IMR-90 (cell line): ENCODE results near the gene OR2F2. TPM values are rescaled to one million over a fixed set of nuclear protein-coding genes. Genes with fewer than 3 reads are reported as not detected.

Experiments used
- ATAC-seq: fragments of 200-7000 bp; cut with Tn5 transposase; 2 replicates; pipeline ENCODE4 v1.9.1; 2020; ENCODE audit warnings: low read depth, mild to moderate bottlenecking, moderate library complexity
- BruUV-seq: library from RNA; stranded (reverse); fragments of 400-500 nt; replicated peaks from 2 replicates; lab custom pipeline; 2021; lab: Mats Ljungman, UMichigan
- CTCF ChIA-PET: fragments of 300-600 bp; formaldehyde crosslinking; extraction: SDS; loops from one replicate; lab custom pipeline; 2021; ENCODE audit warnings: antibody characterized with exemption; lab: Yijun Ruan, JAX
- POLR2A ChIA-PET: fragments of 300-600 bp; sonication (Branson Sonifier 250); formaldehyde crosslinking; loops from one replicate; lab custom pipeline; 2022; ENCODE audit warnings: antibody characterized with exemption; ENCODE audit not compliant: unreplicated experiment; lab: Charles Lee
- DNase-seq: peaks from one replicate; pipeline ENCODE4 v3.0.0; 2013
- H2AFZ ChIP-seq: replicated peaks from 2 replicates; pipeline ENCODE3; 2013; ENCODE audit warnings: low read length, mild to moderate bottlenecking; ENCODE audit not compliant: poor library complexity
- H2AK5ac ChIP-seq: 2 replicates; pipeline ENCODE4 v1.6.1; 2013; ENCODE audit warnings: low read depth, low read length, inconsistent platforms
- H2AK9ac ChIP-seq: replicated peaks from 2 replicates; pipeline ENCODE3; 2013; ENCODE audit warnings: mild to moderate bottlenecking, low read depth, low read length, moderate library complexity; ENCODE audit not compliant: poor library complexity
- H2BK120ac ChIP-seq: 2 replicates; pipeline ENCODE4 v1.6.1; 2013; ENCODE audit warnings: low read depth, low read length, inconsistent platforms
- H2BK15ac ChIP-seq: 3 replicates; pipeline ENCODE4 v1.6.1; 2013; ENCODE audit warnings: low read depth, low read length, inconsistent platforms
- H2BK20ac ChIP-seq: 2 replicates; pipeline ENCODE4 v1.6.1; 2013; ENCODE audit warnings: low read depth, mild to moderate bottlenecking, inconsistent platforms, low read length, moderate library complexity
- H2BK5ac ChIP-seq: 2 replicates; pipeline ENCODE4 v1.6.1; 2013; ENCODE audit warnings: mild to moderate bottlenecking, low read depth, low read length, inconsistent platforms; ENCODE audit not compliant: poor library complexity, severe bottlenecking
- H3K14ac ChIP-seq: replicated peaks from 2 replicates; pipeline ENCODE4 v1.6.1; 2013; ENCODE audit warnings: low read depth, low read length, inconsistent platforms
- H3K18ac ChIP-seq: 2 replicates; pipeline ENCODE4 v1.6.1; 2013; ENCODE audit warnings: low read depth, low read length, control low read depth
- H3K23ac ChIP-seq: 2 replicates; pipeline ENCODE4 v1.6.1; 2013; ENCODE audit warnings: low read depth, low read length, inconsistent platforms
- H3K27ac ChIP-seq: 2 replicates; pipeline ENCODE4 v1.5.1; 2013; ENCODE audit warnings: mild to moderate bottlenecking, control low read depth, low read length; ENCODE audit not compliant: insufficient read depth
- H3K27me3 ChIP-seq: 2 replicates; pipeline ENCODE4 v1.6.1; 2013; ENCODE audit warnings: low read length; ENCODE audit not compliant: control insufficient read depth, insufficient read depth
- H3K36me3 ChIP-seq: 2 replicates; pipeline ENCODE4 v1.6.1; 2013; ENCODE audit warnings: low read length, mixed read lengths; ENCODE audit not compliant: control insufficient read depth, insufficient read depth
- H3K4ac ChIP-seq: 2 replicates; pipeline ENCODE4 v1.6.1; 2013; ENCODE audit warnings: low read depth, low read length, inconsistent platforms
- H3K4me1 ChIP-seq: 2 replicates; pipeline ENCODE4 v1.6.1; 2013; ENCODE audit warnings: low read length, mixed read lengths; ENCODE audit not compliant: control insufficient read depth, insufficient read depth
- H3K4me2 ChIP-seq: 2 replicates; pipeline ENCODE4 v1.6.1; 2013; ENCODE audit warnings: low read depth, mild to moderate bottlenecking, control low read depth, low read length, moderate library complexity
- H3K4me3 ChIP-seq: 2 replicates; pipeline ENCODE4 v1.5.1; 2013; ENCODE audit warnings: low read depth, mild to moderate bottlenecking, control low read depth, low read length, moderate library complexity; ENCODE audit not compliant: insufficient read depth
- H3K56ac ChIP-seq: 2 replicates; pipeline ENCODE4 v1.6.1; 2013; ENCODE audit warnings: low read length, inconsistent platforms; ENCODE audit not compliant: insufficient read depth; ENCODE audit errors: extremely low read depth
- H3K79me1 ChIP-seq, 2 experiments: 2 replicates each; pipeline ENCODE4 v1.6.1; 2013; ENCODE audit warnings: low read length in 2 of 2, inconsistent platforms in 1 of 2, low read depth in 1 of 2
- H3K9ac ChIP-seq: 2 replicates; pipeline ENCODE4 v1.6.1; 2013; ENCODE audit warnings: low read depth, low read length, control low read depth
- H3K9me1 ChIP-seq: 2 replicates; pipeline ENCODE4 v1.6.1; 2013; ENCODE audit warnings: low read length, inconsistent platforms; ENCODE audit not compliant: insufficient read depth
- H3K9me3 ChIP-seq: 2 replicates; pipeline ENCODE4 v1.6.1; 2013; ENCODE audit warnings: low read length; ENCODE audit not compliant: control insufficient read depth, insufficient read depth
- H4K20me1 ChIP-seq: 2 replicates; pipeline ENCODE4 v1.6.1; 2013; ENCODE audit warnings: low read length, inconsistent platforms; ENCODE audit not compliant: insufficient read depth
- H4K5ac ChIP-seq: 2 replicates; pipeline ENCODE4 v1.6.1; 2013; ENCODE audit warnings: mild to moderate bottlenecking, low read depth, low read length, control low read depth
- H4K8ac ChIP-seq, 2 experiments: 2 replicates each; pipeline ENCODE4 v1.6.1; 2013; ENCODE audit warnings: low read depth in 2 of 2, low read length in 2 of 2, control low read depth in 1 of 2, inconsistent platforms in 1 of 2
- H4K91ac ChIP-seq: 2 replicates; pipeline ENCODE4 v1.6.1; 2013; ENCODE audit warnings: low read depth, low read length, inconsistent platforms; ENCODE audit not compliant: insufficient read depth
- CEBPB ChIP-seq: IDR thresholded peaks from 2 replicates; pipeline ENCODE4 v1.6.1; 2012; ENCODE audit warnings: low read depth, low read length, improper control_type of control experiment
- FOS ChIP-seq: fragments of 150-350 bp; IDR thresholded peaks from 2 replicates; pipeline ENCODE4 v1.6.1; 2016; ENCODE audit warnings: low read depth, low read length
- WGBS, 2 experiments: methylation state at CpG; one replicate each; pipeline versions ENCODE4 v1.1.5 to v1.1.7; 2013; ENCODE audit warnings: missing lambda C conversion rate in 2 of 2; ENCODE audit not compliant: insufficient read length in 1 of 2; ENCODE audit errors: extremely low coverage in 2 of 2; 5-methylcytosine and 5-hydroxymethylcytosine counted together
- dilution Hi-C: fragments of 300-500 bp; cut with HindIII; formaldehyde crosslinking; loops from one replicate; pipeline ENCODE4 v1.14.3; 2018; ENCODE audit warnings: low sequenced_read_pairs; ENCODE audit not compliant: unreplicated experiment
- in situ Hi-C: fragments of 300-500 bp; cut with MboI; formaldehyde crosslinking; loops from 3 replicates; pipeline ENCODE4 v1.14.3; 2019; ENCODE audit warnings: low sequenced_read_pairs, inconsistent platforms, mixed read lengths
- intact Hi-C: fragments of 100-400 bp; cut with micrococcal nuclease; formaldehyde crosslinking; loops from 2 replicates; pipeline ENCODE4 v1.10.0; 2022
- polyA plus RNA-seq, 3 experiments: library from polyadenylated mRNA; depleted of rRNA; stranded (reverse); fragments of >200 nt; gene quantifications; 2 replicates each; pipeline ENCODE4 v1.2.3, GENCODE V29; 2012; ENCODE audit warnings: low replicate concordance in 1 of 3
- total RNA-seq: library from RNA; depleted of rRNA; stranded (reverse); fragments of >200 nt; gene quantifications from 2 replicates; pipeline ENCODE4 v1.2.3, GENCODE V29; 2012
- TF ChIP-seq, protein P1 (sequence below): conservative IDR thresholded peaks from 2 replicates; pipeline ENCODE4 v1.5.1; 2012; ENCODE audit warnings: mild to moderate bottlenecking, low read depth, low read length, improper control_type of control experiment
- TF ChIP-seq, protein P2 (sequence below): fragments of 150-350 bp; IDR thresholded peaks from 2 replicates; pipeline ENCODE4 v1.6.1; 2016; ENCODE audit warnings: low read depth, mild to moderate bottlenecking, low read length, moderate library complexity, borderline replicate concordance
- TF ChIP-seq, protein P3 (sequence below): fragments of 150-350 bp; IDR thresholded peaks from 2 replicates; pipeline ENCODE4 v1.6.1; 2017; ENCODE audit warnings: mild to moderate bottlenecking, antibody characterized with exemption, low read length, low read depth

The OR2F2 gene
- total and polyA plus RNA-seq, 2 of the 4 experiments (the other 2 are of a cell fraction), result not detected

DNA sequence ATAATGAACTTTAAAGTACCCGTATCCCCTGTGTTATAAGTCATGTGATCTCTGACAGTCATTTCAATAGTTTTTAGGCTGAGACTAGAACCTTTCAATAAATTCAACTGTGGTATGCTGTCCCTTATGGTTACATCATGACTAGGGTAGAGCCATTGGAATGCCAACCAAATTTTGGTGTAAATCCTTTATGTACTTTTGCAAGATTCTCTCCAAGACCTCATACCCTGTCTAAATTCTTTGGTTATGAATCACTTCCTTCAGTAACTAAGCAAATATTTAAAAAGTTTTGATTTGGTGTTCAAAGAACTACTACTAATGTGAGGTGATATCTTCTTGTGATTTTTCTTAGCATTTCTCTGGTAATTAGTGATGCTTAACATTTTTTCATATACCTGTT lies 44.3 kb downstream of the OR2F2 start:
- TF ChIP-seq FOS (peak; percentile 17; the same call in 1 of the 2 replicates), CEBPB (peak; percentile 25; the same call in 1 of the 2 replicates)
- TF ChIP-seq, protein P1, sequence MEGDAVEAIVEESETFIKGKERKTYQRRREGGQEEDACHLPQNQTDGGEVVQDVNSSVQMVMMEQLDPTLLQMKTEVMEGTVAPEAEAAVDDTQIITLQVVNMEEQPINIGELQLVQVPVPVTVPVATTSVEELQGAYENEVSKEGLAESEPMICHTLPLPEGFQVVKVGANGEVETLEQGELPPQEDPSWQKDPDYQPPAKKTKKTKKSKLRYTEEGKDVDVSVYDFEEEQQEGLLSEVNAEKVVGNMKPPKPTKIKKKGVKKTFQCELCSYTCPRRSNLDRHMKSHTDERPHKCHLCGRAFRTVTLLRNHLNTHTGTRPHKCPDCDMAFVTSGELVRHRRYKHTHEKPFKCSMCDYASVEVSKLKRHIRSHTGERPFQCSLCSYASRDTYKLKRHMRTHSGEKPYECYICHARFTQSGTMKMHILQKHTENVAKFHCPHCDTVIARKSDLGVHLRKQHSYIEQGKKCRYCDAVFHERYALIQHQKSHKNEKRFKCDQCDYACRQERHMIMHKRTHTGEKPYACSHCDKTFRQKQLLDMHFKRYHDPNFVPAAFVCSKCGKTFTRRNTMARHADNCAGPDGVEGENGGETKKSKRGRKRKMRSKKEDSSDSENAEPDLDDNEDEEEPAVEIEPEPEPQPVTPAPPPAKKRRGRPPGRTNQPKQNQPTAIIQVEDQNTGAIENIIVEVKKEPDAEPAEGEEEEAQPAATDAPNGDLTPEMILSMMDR, result no peak
- TF ChIP-seq, protein P2, sequence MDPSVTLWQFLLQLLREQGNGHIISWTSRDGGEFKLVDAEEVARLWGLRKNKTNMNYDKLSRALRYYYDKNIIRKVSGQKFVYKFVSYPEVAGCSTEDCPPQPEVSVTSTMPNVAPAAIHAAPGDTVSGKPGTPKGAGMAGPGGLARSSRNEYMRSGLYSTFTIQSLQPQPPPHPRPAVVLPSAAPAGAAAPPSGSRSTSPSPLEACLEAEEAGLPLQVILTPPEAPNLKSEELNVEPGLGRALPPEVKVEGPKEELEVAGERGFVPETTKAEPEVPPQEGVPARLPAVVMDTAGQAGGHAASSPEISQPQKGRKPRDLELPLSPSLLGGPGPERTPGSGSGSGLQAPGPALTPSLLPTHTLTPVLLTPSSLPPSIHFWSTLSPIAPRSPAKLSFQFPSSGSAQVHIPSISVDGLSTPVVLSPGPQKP, result no peak
- TF ChIP-seq, protein P3, sequence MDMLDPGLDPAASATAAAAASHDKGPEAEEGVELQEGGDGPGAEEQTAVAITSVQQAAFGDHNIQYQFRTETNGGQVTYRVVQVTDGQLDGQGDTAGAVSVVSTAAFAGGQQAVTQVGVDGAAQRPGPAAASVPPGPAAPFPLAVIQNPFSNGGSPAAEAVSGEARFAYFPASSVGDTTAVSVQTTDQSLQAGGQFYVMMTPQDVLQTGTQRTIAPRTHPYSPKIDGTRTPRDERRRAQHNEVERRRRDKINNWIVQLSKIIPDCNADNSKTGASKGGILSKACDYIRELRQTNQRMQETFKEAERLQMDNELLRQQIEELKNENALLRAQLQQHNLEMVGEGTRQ, result no peak
- H4K20me1 ChIP-seq, result no peaks in the 10 kb centered on the region
- intact Hi-C loops, result loop anchor here (5.0 kb wide), 1 partner anchor 42 kb away; the partner anchor contains the start of gene OR2F2
- no peak overlapping the region for H2BK5ac ChIP-seq
- no peaks in the 10 kb centered on the region for H3K79me1 ChIP-seq
- DNase-seq (peak; percentile 54), ATAC-seq (peak; percentile 82)
- in situ Hi-C loops, result no loop called here
- no peak overlapping the region for H4K8ac ChIP-seq
- H3K9ac ChIP-seq, result no peak overlapping the region
- no peak overlapping the region for H2AFZ ChIP-seq
- H3K4me3 ChIP-seq, result no peak overlapping the region
- ChIA-PET POLR2A (no interaction called here), CTCF (no interaction called here)
- no peak overlapping the region for H3K56ac ChIP-seq
- H3K27ac ChIP-seq, result no peak overlapping the region
- no peak overlapping the region for H3K23ac ChIP-seq
- H3K4ac ChIP-seq, result no peak overlapping the region
- H2AK5ac ChIP-seq, result no peak overlapping the region
- H2BK15ac ChIP-seq, result no peak overlapping the region
- no peak overlapping the region for H2BK20ac ChIP-seq
- no peak overlapping the region for H3K18ac ChIP-seq
- H3K14ac ChIP-seq, result no peak overlapping the region
- H3K9me3 ChIP-seq, result no peaks in the 10 kb centered on the region
- H4K5ac ChIP-seq, result no peak overlapping the region
- BruUV-seq, result no TSS peak
- no peak overlapping the region for H4K91ac ChIP-seq
- no peaks in the 10 kb centered on the region for H3K9me1 ChIP-seq
- WGBS, 2 experiments, result no CpG with 5 or more reads among the region's 1 CpG
- no peaks in the 10 kb centered on the region for H3K27me3 ChIP-seq
- no peak overlapping the region for H2BK120ac ChIP-seq
- peaks cover 3% of the 10 kb centered on the region; the same call in 1 of the 2 replicates for H3K4me1 ChIP-seq
- no peaks in the 10 kb centered on the region for H3K36me3 ChIP-seq
- dilution Hi-C loops, result no loop called here
- H3K4me2 ChIP-seq, result no peak overlapping the region
- H2AK9ac ChIP-seq, result no peak overlapping the region
